ENCODE measurements around the gene NF1. TPM values are rescaled to one million over a fixed set of nuclear protein-coding genes. Genes with fewer than 3 reads are reported as not detected.

The NF1 gene
- total and polyA plus RNA-seq, 2 of the 13 experiments (the other 11 are each of a cell fraction or from before 2014, with no cell fraction given): 21.5 to 26.5 TPM

GRCh38 chr17:31318298-31318801 lies 223.6 kb downstream of the NF1 start:
- no peak for TF ChIP-seq ZSCAN25 (CRISPR knock-in tag; IDR thresholded peaks at IDR 0.05)
- no peak for TF ChIP-seq ZNF124 (CRISPR knock-in tag; IDR thresholded peaks at IDR 0.05)
- TF ChIP-seq GPN1 (CRISPR knock-in tag; IDR thresholded peaks at IDR 0.05; ENCODE audit: borderline replicate concordance): no peak
- TF ChIP-seq TCF7L2 (IDR thresholded peaks at IDR 0.05; ENCODE audit: low read depth, low read length): no peak
- no peak for TF ChIP-seq BHLHE40 (IDR thresholded peaks at IDR 0.05; ENCODE audit: low read length)
- no peak for TF ChIP-seq MED13 (CRISPR knock-in tag; IDR thresholded peaks at IDR 0.05)
- no peak for TF ChIP-seq LBX2 (CRISPR knock-in tag; IDR thresholded peaks at IDR 0.05; ENCODE audit: borderline replicate concordance)
- no peak for TF ChIP-seq ZNF562 (CRISPR knock-in tag; IDR thresholded peaks at IDR 0.05; ENCODE audit: borderline replicate concordance)
- no peak for TF ChIP-seq HOXA7 (CRISPR knock-in tag; IDR thresholded peaks at IDR 0.05)
- TF ChIP-seq ATF4 (CRISPR knock-in tag; IDR thresholded peaks at IDR 0.05): no peak
- H3K36me3 ChIP-seq (replicated peaks in 1 of 2; ENCODE audit: control insufficient read depth in 1 of 2, insufficient read depth in 2 of 2, low read length in 2 of 2): no peaks in the 10 kb centered on the region
- CTCF ChIA-PET (ENCODE audit: low intra/inter-chr PET ratio, low total read pairs): no interaction called here
- intact Hi-C loops (cut with micrococcal nuclease; ENCODE audit: unreplicated experiment) (no loop called here), in situ Hi-C loops (cut with HindIII; ENCODE audit: extremely low pct_ligation_motif_present, low pct_unique_long_range_greater_than_20kb) (no loop called here)
- no peak overlapping the region for H3K9ac ChIP-seq (ENCODE audit: insufficient read depth, low read depth, low read length)
- no peak overlapping the region for H3K4me2 ChIP-seq (ENCODE audit: low read depth, low read length)
- H3K27ac ChIP-seq (ENCODE audit: extremely low read length, insufficient read depth, low read length): no peak overlapping the region
- no peak overlapping the region for H3K4me3 ChIP-seq (replicated peaks in 1 of 3; ENCODE audit: insufficient read depth in 1 of 3, low read depth in 2 of 3, low read length in 3 of 3)
- H4K20me1 ChIP-seq (ENCODE audit: insufficient read depth, low read length): no peaks in the 10 kb centered on the region
- H3K9me3 ChIP-seq (ENCODE audit: low read length): no peaks in the 10 kb centered on the region
- no peak for DNase-seq (ENCODE audit: low spot score)
- 96% methylated on average over 8 of the region's 8 CpGs for WGBS (ENCODE audit: low lambda C conversion rate)
- no peak for ATAC-seq
- no peak overlapping the region for H2AFZ ChIP-seq (ENCODE audit: low read length)
- no peaks in the 10 kb centered on the region for H3K4me1 ChIP-seq (ENCODE audit: insufficient read depth, low read length)
- BruUV-seq (replicated peaks): no TSS peak
- FAIRE-seq: no peak
- H3K27me3 ChIP-seq (ENCODE audit: control insufficient read depth in 1 of 2, insufficient read depth in 2 of 2, low read length in 2 of 2): no peaks in the 10 kb centered on the region
- no peaks in the 10 kb centered on the region for H3K79me2 ChIP-seq (ENCODE audit: insufficient read depth, low read length)
- POLR2A ChIA-PET: no interaction called here
